ENCODE data around the gene NKAPL.
A peak's percentile ranks its signal among the peaks of the same experiment; 100 is the strongest.
"Not testable (repeated sequence)": the region's sequence is repeated elsewhere in the genome, so short reads cannot be mapped to it uniquely, and the experiment has no call there.

NKAPL gene

GRCh38 chr6:28282926-28283325 lies 23.8 kb downstream of the NKAPL start:
- DNase-seq (ENCODE audit: low spot score) = no peak
- in situ Hi-C loops (cut with MboI; ENCODE audit: low pct_unique_long_range_greater_than_20kb, low sequenced_read_pairs, unreplicated experiment) = no loop called here

GRCh38 chr6:28291573-28291972 lies 32.5 kb downstream of the NKAPL start:
- no peak for DNase-seq (ENCODE audit: low spot score)
- in situ Hi-C loops (cut with MboI; ENCODE audit: low pct_unique_long_range_greater_than_20kb, low sequenced_read_pairs, unreplicated experiment) = no loop called here
- no peak for TF ChIP-seq CTCF (IDR thresholded peaks at IDR 0.05; ENCODE audit: extremely low read depth, insufficient read depth, missing control alignments)

More at GRCh38 chr6:28282926-28283325, 23.8 kb downstream of the NKAPL start:
- no peak for TF ChIP-seq CTCF (IDR thresholded peaks at IDR 0.05; ENCODE audit: extremely low read depth, insufficient read depth, missing control alignments)

GRCh38 chr6:28295326-28295725 lies 36.2 kb downstream of the NKAPL start:
- TF ChIP-seq CTCF (IDR thresholded peaks at IDR 0.05; ENCODE audit: extremely low read depth, insufficient read depth, missing control alignments) = no peak
- DNase-seq (ENCODE audit: low spot score) = no peak
- in situ Hi-C loops (cut with MboI; ENCODE audit: low pct_unique_long_range_greater_than_20kb, low sequenced_read_pairs, unreplicated experiment) = no loop called here

- in situ Hi-C loops (cut with MboI; ENCODE audit: low pct_unique_long_range_greater_than_20kb, low sequenced_read_pairs, unreplicated experiment) = no loop called here
- DNase-seq (ENCODE audit: low spot score) = no peak
- no peak for TF ChIP-seq CTCF (IDR thresholded peaks at IDR 0.05; ENCODE audit: extremely low read depth, insufficient read depth, missing control alignments)
Observed at GRCh38 chr6:28296520-28297060, 37.5 kb downstream of the NKAPL start.

- TF ChIP-seq CTCF (IDR thresholded peaks at IDR 0.05; ENCODE audit: extremely low read depth, insufficient read depth, missing control alignments) = no peak
- in situ Hi-C loops (cut with MboI; ENCODE audit: low pct_unique_long_range_greater_than_20kb, low sequenced_read_pairs, unreplicated experiment) = no loop called here
- peak; percentile 49 for DNase-seq (ENCODE audit: low spot score)
Observed at GRCh38 chr6:28303570-28303969, 44.5 kb downstream of the NKAPL start.

- DNase-seq (ENCODE audit: low spot score); in situ Hi-C loops (cut with MboI; ENCODE audit: low pct_unique_long_range_greater_than_20kb, low sequenced_read_pairs, unreplicated experiment): not testable (repeated sequence)
Observed at GRCh38 chr6:28306363-28306762, 47.3 kb downstream of the NKAPL start.

All from GM13977 (cell line).